Ovary (tissue), 9 donors: ENCODE results near the gene PARN. TPM values are rescaled to one million over a fixed set of nuclear protein-coding genes. Genes with fewer than 3 reads are reported as not detected.
A peak's percentile ranks its signal among the peaks of the same experiment; 100 is the strongest.
"Not testable (repeated sequence)": the region's sequence is repeated elsewhere in the genome, so short reads cannot be mapped to it uniquely, and the experiment has no call there.

Source experiments
- DNase-seq, 5 donors: peaks; one replicate each; pipeline ENCODE4 v3.0.0-alpha.2; 2019 to 2020
- H3K27ac ChIP-seq, 2 donors: fragments of 200-600 bp; one replicate each; pipeline versions ENCODE4 v1.5.1 to v1.8.0; 2019 to 2022
- H3K27me3 ChIP-seq: fragments of 200-600 bp; one replicate; pipeline ENCODE4 v1.8.0; 2022
- H3K36me3 ChIP-seq: fragments of 200-600 bp; sonication (generic); one replicate; pipeline ENCODE4 v1.5.1; 2019
- H3K4me1 ChIP-seq: one replicate; pipeline ENCODE4 v1.8.1; 2013; ENCODE audit warnings: mild to moderate bottlenecking, moderate library complexity; ENCODE audit not compliant: insufficient read depth
- H3K4me3 ChIP-seq: fragments of 200-600 bp; sonication (generic); one replicate; pipeline ENCODE4 v1.5.1; 2017
- H3K9me3 ChIP-seq, 2 donors: fragments of 200-600 bp in 1 of 2; sonication (generic) in 1 of 2; one replicate each; pipeline versions ENCODE4 v1.5.1 to v1.8.1; 2013 to 2019; ENCODE audit warnings: mild to moderate bottlenecking in 1 of 2, moderate library complexity in 1 of 2
- CTCF ChIP-seq, 3 donors: fragments of 450-650 bp in 2 of 3; fragments of 200-600 bp in 1 of 3; IDR thresholded peaks; one replicate each; pipeline versions ENCODE4 v1.5.1 to v1.8.0; 2016 to 2022; ENCODE audit warnings: antibody characterized with exemption in 3 of 3, mild to moderate bottlenecking in 1 of 3
- EP300 ChIP-seq: sonication (generic); formaldehyde crosslinking; IDR thresholded peaks from one replicate; pipeline ENCODE4 v1.6.1; 2017; ENCODE audit warnings: antibody characterized with exemption
- POLR2A ChIP-seq: fragments of 450-650 bp; IDR thresholded peaks from one replicate; pipeline ENCODE4 v1.6.1; 2017; ENCODE audit warnings: antibody characterized with exemption, mild to moderate bottlenecking, moderate library complexity
- WGBS, 3 donors: extraction: QIAGEN DNeasy Blood & Tissue Kit in 1 of 3; methylation state at CpG; one replicate each; pipeline versions ENCODE4 v1.1.5 to v1.1.7; 2013 to 2017; 5-methylcytosine and 5-hydroxymethylcytosine counted together
- intact Hi-C, 4 donors: fragments of 100-400 bp; cut with DNase I; formaldehyde crosslinking; loops; one replicate each; pipeline versions ENCODE4 v1.11.0 to v1.15.1; 2022 to 2023
- polyA plus RNA-seq, 2 donors: library from polyadenylated mRNA; stranded (reverse); fragments of 200-250 nt in 1 of 2; fragments of 350-450 nt in 1 of 2; fragmentation: Illumina TruSeq in 1 of 2; extraction: RNeasy Lipid Tissue Mini Kit (QIAGEN cat#74804) in 1 of 2; gene quantifications; one replicate each; pipeline ENCODE4 v1.2.3, GENCODE V29; 2013 to 2014
- total RNA-seq, 7 donors: library from RNA; depleted of rRNA in 2 of 7; stranded (reverse); fragments of >200 nt in 2 of 7; fragmentation: NEBNext Ultra II Directional in 3 of 7; extraction: Animal tissue kit (Norgen Biotek cat#: 25700) in 3 of 7; gene quantifications; one replicate each; pipeline versions ENCODE4 v1.1.0 to v1.2.4, GENCODE V29; 2016 to 2023
- donor health status: DM: no; HTN: no; CAD: no; lungs with moderate emphysema.
- donor health status: DM: no; HTN: no; CAD: no.
- donor health status: Bipolar disorder and iron deficiency.
- donor health status: DM: yes; HTN: yes; CAD: no.
- donor health status: DM: no; HTN: no; CAD: no.
- donor health status: DM: yes; HTN: yes; CAD: no.

The PARN gene
- total and polyA plus RNA-seq, 9 donors = 19.5 to 42.0 (median 29.0) TPM

- Histone ChIP-seq H3K27me3 (no peaks in the 10 kb centered on the region), H3K4me1 (peaks cover 8% of the 10 kb centered on the region), H3K4me3 (no peak overlapping the region), H3K9me3 (no peaks in the 10 kb centered on the region), H3K27ac (no peak overlapping the region), H3K36me3 (no peaks in the 10 kb centered on the region)
- DNase-seq = no peak
- intact Hi-C loops = loop anchor here in 1 of 4 donors (10.0 kb wide), 1 partner anchor 331 kb away; no protein-coding TSS in a partner anchor
- WGBS, 3 donors = 68 to 75% (median 72%) methylated on average over 12 of the region's 12 CpGs
- TF ChIP-seq POLR2A (no peak), EP300 (no peak), CTCF (IDR thresholded peaks at IDR 0.05) (no peak)
These were observed 5.5 kb upstream of the PARN start for GRCh38 chr16:14635395-14636165.

- no peak for DNase-seq
- H3K4me1 ChIP-seq = peaks cover 8% of the 10 kb centered on the region
These were observed 4.3 kb upstream of the PARN start for GRCh38 chr16:14634389-14634725.

GRCh38 chr16:14632693-14633569 is 2.9 kb upstream of the PARN start, which contains the start of gene BFAR:
Gene BFAR, plus strand, starts transcription at chr16:14632951. Its CDS starts 11,396 bp downstream, at chr16:14644347.
- WGBS, 3 donors = 0 to 1% (median 1%) methylated on average over 52 to 69 of the region's 69 CpGs
- intact Hi-C loops = loop anchor here in 1 of 4 donors (10.0 kb wide), 1 partner anchor 328 kb away; no protein-coding TSS in a partner anchor
- H3K36me3 ChIP-seq = no peaks in the 10 kb centered on the region
- H3K27ac ChIP-seq = peak within 1 kb of the TSS; percentile 70 to 78
- no peaks in the 10 kb centered on the region for H3K27me3 ChIP-seq
- DNase-seq = peak; percentile 99 to 100 (median 99)
- peaks cover 8% of the 10 kb centered on the region for H3K4me1 ChIP-seq
- peak; percentile 95 for TF ChIP-seq POLR2A
- TF ChIP-seq EP300 = peak; percentile 28
- no peak for TF ChIP-seq CTCF (IDR thresholded peaks at IDR 0.05)
- peak within 1 kb of the TSS; percentile 60 for H3K4me3 ChIP-seq
- H3K9me3 ChIP-seq = no peaks in the 10 kb centered on the region

More at GRCh38 chr16:14634389-14634725, 4.3 kb upstream of the PARN start:
- H3K27me3 ChIP-seq = no peaks in the 10 kb centered on the region
- H3K36me3 ChIP-seq = no peaks in the 10 kb centered on the region
- no peak for TF ChIP-seq EP300
- TF ChIP-seq CTCF (IDR thresholded peaks at IDR 0.05) = no peak
- TF ChIP-seq POLR2A = no peak
- no peak overlapping the region for H3K27ac ChIP-seq
- no peaks in the 10 kb centered on the region for H3K9me3 ChIP-seq
- WGBS, 3 donors = 61 to 66% (median 65%) methylated on average over 7 of the region's 7 CpGs
- H3K4me3 ChIP-seq = peak overlapping the region; percentile 60
- intact Hi-C loops = loop anchor here in 1 of 4 donors (10.0 kb wide), 1 partner anchor 330 kb away; no protein-coding TSS in a partner anchor

- 76 to 86% (median 82%) methylated on average over 29 of the region's 29 CpGs for WGBS, 3 donors
These were observed 715 bp upstream of the PARN start for GRCh38 chr16:14630620-14631330.

More at GRCh38 chr16:14630620-14631330, 715 bp upstream of the PARN start:
- H3K9me3 ChIP-seq, H3K27me3 ChIP-seq, H3K4me1 ChIP-seq, H3K36me3 ChIP-seq: not testable (repeated sequence)
- Histone ChIP-seq H3K4me3 (peak overlapping the region; percentile 79), H3K27ac (peak overlapping the region; percentile 58 to 73)
- peak; percentile 20 to 52 (median 47) for DNase-seq
- intact Hi-C loops = loop anchor here in 1 of 4 donors (10.0 kb wide), 1 partner anchor 326 kb away; no protein-coding TSS in a partner anchor
